ENCODE data around the gene KHNYN.

KHNYN gene

GRCh38 chr14:24401810-24402702 lies 27.7 kb upstream of the KHNYN start:
- no peak for DNase-seq (ENCODE audit: low read depth)

- DNase-seq (ENCODE audit: low read depth): peak; percentile 83
These were observed 26.3 kb upstream of the KHNYN start for GRCh38 chr14:24403294-24403998.

GRCh38 chr14:24404814-24405213 lies 24.9 kb upstream of the KHNYN start:
- DNase-seq (ENCODE audit: low read depth): no peak

- DNase-seq (ENCODE audit: low read depth): no peak
These were observed 23.3 kb upstream of the KHNYN start for GRCh38 chr14:24406416-24406815.

GRCh38 chr14:24407608-24408325 lies 22.0 kb upstream of the KHNYN start:
- DNase-seq (ENCODE audit: low read depth): no peak

GRCh38 chr14:24408764-24409163 lies 21.0 kb upstream of the KHNYN start:
- no peak for DNase-seq (ENCODE audit: low read depth)

GRCh38 chr14:24409192-24409591 lies 20.6 kb upstream of the KHNYN start:
- no peak for DNase-seq (ENCODE audit: low read depth)

- DNase-seq (ENCODE audit: low read depth): no peak
These were observed 19.8 kb upstream of the KHNYN start for GRCh38 chr14:24409956-24410355.

- DNase-seq (ENCODE audit: low read depth): peak; percentile 63
These were observed 18.0 kb upstream of the KHNYN start for GRCh38 chr14:24411443-24412389.

- DNase-seq (ENCODE audit: low read depth): no peak
These were observed 15.7 kb upstream of the KHNYN start for GRCh38 chr14:24414077-24414476.

GRCh38 chr14:24414732-24415420 lies 14.9 kb upstream of the KHNYN start:
- no peak for DNase-seq (ENCODE audit: low read depth)

- no peak for DNase-seq (ENCODE audit: low read depth)
These were observed 14.1 kb upstream of the KHNYN start for GRCh38 chr14:24415421-24416253.

GRCh38 chr14:24416254-24416931 lies 13.4 kb upstream of the KHNYN start:
- DNase-seq (ENCODE audit: low read depth): no peak

- no peak for DNase-seq (ENCODE audit: low read depth)
These were observed 12.7 kb upstream of the KHNYN start for GRCh38 chr14:24416932-24417619.

- no peak for DNase-seq (ENCODE audit: low read depth)
These were observed 11.8 kb upstream of the KHNYN start for GRCh38 chr14:24417832-24418491.

- DNase-seq (ENCODE audit: low read depth): no peak
These were observed 11.3 kb upstream of the KHNYN start for GRCh38 chr14:24418492-24418873.

- DNase-seq (ENCODE audit: low read depth): no peak
These were observed 7.5 kb upstream of the KHNYN start for GRCh38 chr14:24422261-24422660.

Data from EH (cell line).